IgD-negative memory B cell (primary cell): ENCODE data around the gene GUK1. TPM values are rescaled to one million over a fixed set of nuclear protein-coding genes. Genes with fewer than 3 reads are reported as not detected.
"Not testable (repeated sequence)": the region's sequence is repeated elsewhere in the genome, so short reads cannot be mapped to it uniquely, and the experiment has no call there.

Experiments used
- H3K27ac Mint-ChIP-seq, 3 donors: one replicate each; pipeline ENCODE4 v1.8.0; 2020 to 2022; ENCODE audit warnings: mild to moderate bottlenecking in 3 of 3, mixed read lengths in 3 of 3, moderate library complexity in 1 of 3
- H3K27me3 Mint-ChIP-seq: one replicate; pipeline ENCODE4 v1.8.0; 2021; ENCODE audit warnings: mixed read lengths
- H3K36me3 Mint-ChIP-seq: one replicate; pipeline ENCODE4 v1.8.0; 2020; ENCODE audit warnings: mild to moderate bottlenecking, mixed read lengths
- H3K4me1 Mint-ChIP-seq, 3 donors: one replicate each; pipeline ENCODE4 v1.8.0; 2020 to 2022; ENCODE audit warnings: mixed read lengths in 3 of 3, mild to moderate bottlenecking in 1 of 3
- H3K4me3 Mint-ChIP-seq, 4 donors: one replicate each; pipeline ENCODE4 v1.8.0; 2020 to 2022; ENCODE audit warnings: mild to moderate bottlenecking in 4 of 4, mixed read lengths in 4 of 4, moderate library complexity in 3 of 4
- H3K9me3 Mint-ChIP-seq, 3 donors: one replicate each; pipeline ENCODE4 v1.8.0; 2020 to 2021; ENCODE audit warnings: mixed read lengths in 3 of 3, mild to moderate bottlenecking in 1 of 3
- polyA plus RNA-seq: library from polyadenylated mRNA; unstranded; fragments of 300-500 nt; fragmentation: Illumina TruSeq; gene quantifications from one replicate; pipeline ENCODE4 v1.2.3, GENCODE V29; 2021

GUK1 gene
- polyA plus RNA-seq, 1 donor from 2014 or later, result 250 TPM

DNA sequence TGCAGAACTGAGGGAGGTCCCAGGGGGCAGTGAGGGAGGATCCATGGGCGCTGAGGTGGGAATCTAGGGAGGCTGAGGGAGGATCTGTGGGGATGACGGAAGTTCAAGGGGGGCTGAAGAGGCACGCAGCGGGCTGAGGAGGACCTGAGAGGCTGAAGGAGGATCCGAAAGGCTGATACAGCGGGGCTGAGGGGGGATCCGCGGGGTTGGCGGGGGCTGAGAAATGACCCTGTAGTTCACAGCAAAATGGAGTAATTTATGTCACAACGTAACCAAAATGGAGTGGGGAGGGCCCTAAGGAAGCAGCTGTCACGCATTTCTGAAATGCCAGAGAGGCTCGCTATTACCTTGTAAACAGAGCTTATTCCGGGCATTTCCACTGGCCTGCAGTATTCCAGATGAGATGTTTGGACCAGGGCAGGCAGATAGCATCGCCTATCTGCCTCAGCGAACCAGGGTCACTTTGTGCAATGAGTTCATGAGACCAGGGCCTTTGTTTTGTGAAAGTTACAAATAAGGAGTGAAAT is 30.1 kb upstream of the GUK1 start:
- peaks cover 4 to 14% (median 9%) of the 10 kb centered on the region in 3 donors for H3K4me1 Mint-ChIP-seq
- no peaks in the 10 kb centered on the region for H3K27me3 Mint-ChIP-seq
- H3K9me3 Mint-ChIP-seq, result no peaks in the 10 kb centered on the region
- peaks cover 3% of the 10 kb centered on the region for H3K36me3 Mint-ChIP-seq
- peak overlapping the region; percentile 86 to 96 (median 94) for H3K4me3 Mint-ChIP-seq
- H3K27ac Mint-ChIP-seq, result peak overlapping the region in 2 of 3 donors; percentile 86

DNA sequence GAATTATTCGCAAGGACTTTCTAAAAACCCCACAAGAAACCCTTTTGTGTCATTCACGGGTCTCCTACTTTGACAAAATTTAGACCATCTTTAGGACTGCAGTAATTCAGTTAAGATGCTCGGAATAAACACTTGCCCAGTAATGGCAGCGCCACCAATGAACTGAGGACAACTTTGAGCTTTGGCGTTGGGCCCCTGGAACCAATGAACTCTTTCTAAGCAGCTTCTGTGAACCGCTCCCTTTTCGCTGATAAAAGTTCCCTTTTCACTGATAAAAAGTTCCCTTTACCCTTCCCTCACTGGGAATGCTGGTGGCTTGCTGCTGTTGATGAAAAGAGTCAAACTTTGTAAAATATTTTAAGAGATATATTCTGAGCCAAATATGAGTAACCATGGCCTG is 29.5 kb upstream of the GUK1 start:
- Mint-ChIP-seq H3K4me3 (peak overlapping the region in 2 of 4 donors; percentile 79 to 86), H3K27ac (no peak overlapping the region)

DNA sequence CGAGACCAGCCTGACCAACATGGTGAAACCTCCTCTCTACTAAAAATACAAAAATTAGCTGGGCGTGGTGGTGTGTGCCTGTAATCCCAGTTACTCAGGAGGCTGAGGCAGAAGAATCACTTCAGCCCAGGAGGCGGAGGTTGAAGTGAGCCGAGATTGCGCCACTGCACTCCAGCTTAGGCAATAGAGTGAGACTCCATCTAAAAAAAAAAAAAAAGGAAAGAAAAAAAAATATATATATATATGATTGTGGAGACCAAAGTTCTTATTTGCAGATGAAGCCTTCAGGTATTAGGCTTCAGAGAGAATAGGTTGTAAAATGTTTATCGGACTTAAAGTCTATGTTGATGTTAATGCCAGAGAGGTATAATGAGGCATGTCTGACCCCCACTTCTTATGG is 28.8 kb upstream of the GUK1 start:
- H3K4me1 Mint-ChIP-seq, result peaks cover 4 to 14% (median 9%) of the 10 kb centered on the region in 3 donors
- H3K36me3 Mint-ChIP-seq, H3K4me3 Mint-ChIP-seq, H3K9me3 Mint-ChIP-seq, H3K27me3 Mint-ChIP-seq, H3K27ac Mint-ChIP-seq: not testable (repeated sequence)

More for the DNA sequence above, 29.5 kb upstream of the GUK1 start:
- Mint-ChIP-seq H3K9me3 (no peaks in the 10 kb centered on the region), H3K36me3 (peaks cover 3% of the 10 kb centered on the region), H3K27me3 (no peaks in the 10 kb centered on the region), H3K4me1 (peaks cover 4 to 14% (median 9%) of the 10 kb centered on the region in 3 donors)

DNA sequence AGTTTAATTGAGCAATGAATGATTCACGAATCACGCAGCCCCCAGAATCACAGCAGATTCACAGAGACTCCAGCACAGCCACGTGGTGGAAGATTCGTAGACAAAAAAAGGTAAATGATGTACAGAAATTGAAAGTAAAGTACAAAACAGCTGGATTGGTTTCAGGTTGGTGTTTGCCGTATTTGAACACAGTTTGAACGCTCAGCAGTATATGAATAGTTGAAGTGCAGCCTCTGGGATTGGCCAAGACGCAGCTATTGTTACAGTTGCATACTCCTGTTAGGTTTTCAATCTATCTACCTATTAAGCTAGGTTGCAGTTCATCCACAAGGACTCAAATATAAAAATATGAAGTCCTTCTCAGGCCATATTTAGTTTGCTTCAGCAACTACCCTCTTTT is 27.9 kb upstream of the GUK1 start:
- peak overlapping the region in 1 of 4 donors; percentile 62 for H3K4me3 Mint-ChIP-seq
- peaks cover 3% of the 10 kb centered on the region for H3K36me3 Mint-ChIP-seq
- H3K9me3 Mint-ChIP-seq, result no peaks in the 10 kb centered on the region
- no peaks in the 10 kb centered on the region for H3K27me3 Mint-ChIP-seq
- no peak overlapping the region for H3K27ac Mint-ChIP-seq
- H3K4me1 Mint-ChIP-seq, result peaks cover 4 to 14% (median 9%) of the 10 kb centered on the region in 3 donors

DNA sequence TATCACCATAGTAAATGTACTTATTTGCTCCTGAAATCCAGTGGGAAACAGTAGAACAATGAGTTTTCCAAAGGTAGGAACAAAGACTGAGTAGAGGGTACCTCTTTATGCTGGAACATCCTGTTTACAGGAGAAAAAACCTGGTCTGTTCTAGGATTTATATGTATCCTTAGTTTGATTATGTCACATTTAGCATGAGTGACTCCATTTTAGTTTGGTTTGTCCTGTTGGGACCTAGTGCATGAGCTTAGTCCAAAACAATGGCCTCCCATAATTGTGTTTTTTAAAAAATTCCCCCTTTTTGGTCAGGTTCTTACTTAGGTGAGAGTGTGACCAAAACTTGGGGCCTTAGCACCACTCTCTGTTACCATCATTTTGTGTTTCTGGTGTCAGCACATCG is 27.5 kb upstream of the GUK1 start:
- Mint-ChIP-seq H3K4me1 (peaks cover 4 to 14% (median 9%) of the 10 kb centered on the region in 3 donors), H3K27ac (peak overlapping the region in 1 of 3 donors; percentile 19)

DNA sequence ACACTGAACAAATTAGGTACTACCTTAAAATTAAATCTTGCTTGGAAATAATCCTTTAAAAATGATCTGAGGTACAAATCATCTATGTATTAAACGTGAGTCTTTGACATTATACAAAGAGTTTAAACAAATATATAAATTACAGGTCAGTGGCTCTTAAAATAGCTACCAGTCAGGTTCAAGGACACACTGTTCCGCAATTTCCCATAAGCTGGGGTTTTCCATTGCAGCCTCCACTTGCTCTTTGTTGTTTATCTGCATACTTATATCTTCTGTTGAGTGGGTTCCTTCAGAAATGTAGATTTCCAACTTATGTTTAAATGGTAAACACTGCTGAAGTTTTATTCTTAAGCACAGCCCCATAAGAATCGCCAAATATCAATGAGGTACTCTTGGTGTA is 25.3 kb upstream of the GUK1 start:
- no peak overlapping the region for H3K4me3 Mint-ChIP-seq
- no peak overlapping the region for H3K27ac Mint-ChIP-seq
- H3K9me3 Mint-ChIP-seq, result no peaks in the 10 kb centered on the region

More for the DNA sequence above, 27.5 kb upstream of the GUK1 start:
- no peaks in the 10 kb centered on the region for H3K9me3 Mint-ChIP-seq
- H3K27me3 Mint-ChIP-seq, result no peaks in the 10 kb centered on the region
- peak overlapping the region in 1 of 4 donors; percentile 62 for H3K4me3 Mint-ChIP-seq
- peaks cover 3% of the 10 kb centered on the region for H3K36me3 Mint-ChIP-seq

DNA sequence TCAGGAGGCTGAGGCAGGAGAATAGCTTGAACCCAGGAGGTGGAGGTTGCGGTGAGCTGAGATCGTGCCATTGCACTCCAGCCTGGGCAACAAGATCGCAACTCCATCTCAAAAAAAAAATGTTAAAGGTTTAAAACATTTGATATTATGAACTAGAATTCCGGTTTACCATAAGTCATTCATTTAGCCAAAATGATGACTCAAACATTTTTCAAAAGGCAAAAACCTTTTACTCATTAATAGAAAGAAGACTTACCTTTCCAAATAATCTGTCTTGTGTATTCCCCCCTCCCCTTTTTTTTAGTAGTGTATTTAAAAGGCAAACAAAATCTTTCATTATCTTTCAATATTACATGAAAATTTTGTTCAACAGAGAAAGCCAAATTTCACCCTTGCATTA is 22.7 kb upstream of the GUK1 start:
- Mint-ChIP-seq H3K9me3 (no peaks in the 10 kb centered on the region), H3K4me3 (no peak overlapping the region), H3K27me3 (no peaks in the 10 kb centered on the region), H3K4me1 (peaks cover 0 to 6% (median 4%) of the 10 kb centered on the region in 3 donors), H3K27ac (peak overlapping the region in 1 of 3 donors; percentile 40), H3K36me3 (peaks cover 4% of the 10 kb centered on the region)

More for the DNA sequence above, 25.3 kb upstream of the GUK1 start:
- Mint-ChIP-seq H3K27me3 (no peaks in the 10 kb centered on the region), H3K4me1 (peaks cover 0 to 2% (median 0%) of the 10 kb centered on the region in 3 donors), H3K36me3 (peaks cover 7% of the 10 kb centered on the region)

DNA sequence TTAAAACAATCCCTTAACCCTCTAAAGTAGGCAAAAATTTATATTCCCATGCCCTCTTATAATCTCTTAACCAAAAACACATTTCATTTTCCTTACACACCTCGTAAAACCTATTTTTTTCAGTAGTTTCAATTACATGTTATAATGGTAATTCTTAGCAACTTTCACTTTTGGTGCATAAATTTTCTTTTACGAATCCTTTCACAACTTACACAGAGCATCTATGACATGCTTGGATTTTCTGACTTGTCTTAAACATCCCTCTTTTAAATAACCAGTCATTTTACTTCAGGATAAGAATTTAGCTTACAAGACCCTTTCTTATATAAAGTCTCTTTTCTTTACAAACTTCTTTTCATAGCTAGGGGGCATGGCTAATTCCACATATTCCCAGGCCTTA is 22.0 kb upstream of the GUK1 start:
- peaks cover 4% of the 10 kb centered on the region for H3K36me3 Mint-ChIP-seq
- H3K27me3 Mint-ChIP-seq, result no peaks in the 10 kb centered on the region
- H3K4me3 Mint-ChIP-seq, result no peak overlapping the region
- H3K27ac Mint-ChIP-seq, result no peak overlapping the region
- H3K9me3 Mint-ChIP-seq, result no peaks in the 10 kb centered on the region
- peaks cover 0 to 6% (median 4%) of the 10 kb centered on the region in 3 donors for H3K4me1 Mint-ChIP-seq

DNA sequence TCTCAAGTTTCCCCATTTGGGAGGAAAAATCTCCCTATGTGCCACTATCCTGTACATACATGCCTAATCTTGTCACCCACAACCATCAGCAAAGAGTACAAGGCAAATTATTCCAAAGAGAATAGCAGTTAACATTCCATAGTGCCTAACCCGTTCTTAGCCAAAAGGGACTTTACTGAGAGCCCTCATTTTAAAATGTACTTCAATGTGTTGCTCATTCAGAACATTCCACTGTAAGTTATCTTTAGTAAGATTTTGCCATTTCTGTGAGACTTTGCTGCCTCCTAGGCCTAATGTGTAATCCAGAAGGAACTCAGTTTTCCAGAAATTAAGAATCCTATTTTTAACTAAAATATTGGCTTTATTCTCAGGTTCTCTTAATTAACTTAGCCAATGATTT is 19.7 kb upstream of the GUK1 start:
- Mint-ChIP-seq H3K4me3 (no peak overlapping the region), H3K27ac (peak overlapping the region in 1 of 3 donors; percentile 58), H3K9me3 (no peaks in the 10 kb centered on the region), H3K27me3 (no peaks in the 10 kb centered on the region), H3K4me1 (peaks cover 0 to 9% (median 4%) of the 10 kb centered on the region in 3 donors), H3K36me3 (peaks cover 4% of the 10 kb centered on the region)

DNA sequence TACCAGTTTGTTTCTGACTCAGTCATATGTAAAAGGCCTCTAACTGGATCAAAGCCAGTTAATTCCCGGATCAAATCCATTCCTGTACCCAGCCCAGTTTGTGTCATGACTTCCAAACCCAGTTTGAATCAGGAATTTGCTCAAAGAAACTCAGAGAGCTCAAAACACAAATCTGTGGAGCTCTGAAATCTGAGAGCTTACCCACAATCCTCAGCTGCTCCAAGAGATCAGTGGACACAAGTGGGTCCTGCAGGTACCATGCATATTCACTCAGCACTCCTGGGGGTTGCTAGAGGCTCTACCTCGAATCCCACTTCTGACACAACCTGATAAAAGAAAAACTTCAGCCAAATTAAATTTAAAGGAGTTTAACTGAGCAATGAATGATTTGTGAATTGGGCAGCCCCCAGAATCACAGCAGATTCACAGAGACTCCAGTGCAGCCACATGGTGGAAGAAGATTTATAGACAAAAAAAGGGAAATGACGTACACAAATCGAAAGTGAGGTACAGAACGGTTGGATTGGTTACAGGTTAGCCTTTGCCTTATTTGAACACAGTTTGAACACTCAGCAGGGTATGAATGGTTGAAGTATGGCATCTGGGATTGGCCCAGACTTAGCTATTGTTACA is 19.1 kb upstream of the GUK1 start:
- no peak overlapping the region for H3K27ac Mint-ChIP-seq
- H3K27me3 Mint-ChIP-seq, result no peaks in the 10 kb centered on the region
- H3K4me1 Mint-ChIP-seq, result peaks cover 0 to 10% (median 4%) of the 10 kb centered on the region in 3 donors
- H3K4me3 Mint-ChIP-seq, result peak overlapping the region in 2 of 4 donors; percentile 6 to 24
- peaks cover 4% of the 10 kb centered on the region for H3K36me3 Mint-ChIP-seq
- no peaks in the 10 kb centered on the region for H3K9me3 Mint-ChIP-seq

DNA sequence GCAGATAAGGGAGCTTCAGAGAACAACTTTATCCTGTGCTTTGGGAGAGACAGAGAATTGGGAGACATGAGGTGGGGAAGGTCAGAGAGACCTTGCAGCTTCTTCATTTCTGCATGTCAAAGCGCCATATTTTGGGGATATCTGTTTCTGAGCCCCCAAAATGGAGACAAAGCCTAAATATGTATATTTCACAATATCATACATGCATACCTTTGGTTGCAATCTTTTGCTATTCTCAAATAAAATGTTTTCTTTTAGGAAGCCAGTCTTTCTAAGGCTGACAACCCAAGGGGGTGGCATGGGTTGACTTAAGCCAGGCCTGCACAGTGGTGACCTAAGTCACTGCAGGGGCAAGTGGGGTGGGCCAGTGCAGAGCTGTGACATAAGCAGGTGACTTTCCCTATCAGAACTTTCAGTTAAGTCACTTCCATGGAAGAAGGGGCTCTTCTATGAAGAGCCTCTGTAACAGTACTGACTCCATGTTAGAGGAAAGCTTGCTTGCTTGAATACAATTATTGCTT is 17.1 kb upstream of the GUK1 start:
- Mint-ChIP-seq H3K27ac (no peak overlapping the region), H3K4me1 (peaks cover 0 to 10% (median 4%) of the 10 kb centered on the region in 3 donors), H3K9me3 (no peaks in the 10 kb centered on the region), H3K4me3 (no peak overlapping the region), H3K36me3 (peaks cover 3% of the 10 kb centered on the region), H3K27me3 (no peaks in the 10 kb centered on the region)

DNA sequence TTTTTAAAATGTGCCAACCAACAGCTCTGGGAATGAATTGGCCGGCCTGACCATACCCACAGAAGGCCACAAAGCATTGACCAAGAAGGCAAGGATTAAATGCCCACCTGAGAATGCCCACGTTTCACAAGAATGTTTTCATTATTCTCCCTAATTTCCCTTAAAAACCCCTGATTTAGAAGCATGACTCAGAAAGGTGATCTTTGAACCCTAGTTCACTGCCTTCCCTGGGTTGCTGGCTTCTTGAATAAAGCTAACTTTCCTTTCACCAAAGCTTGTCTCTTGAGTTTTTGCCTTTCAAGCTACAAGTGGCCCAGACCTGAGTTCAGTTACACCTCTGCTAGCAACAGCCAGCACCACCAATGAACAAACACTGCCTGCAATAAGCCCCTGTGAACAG is 16.6 kb upstream of the GUK1 start:
- H3K9me3 Mint-ChIP-seq, result no peaks in the 10 kb centered on the region
- no peaks in the 10 kb centered on the region for H3K27me3 Mint-ChIP-seq
- H3K4me1 Mint-ChIP-seq, result peaks cover 0 to 10% (median 4%) of the 10 kb centered on the region in 3 donors
- H3K27ac Mint-ChIP-seq, result no peak overlapping the region
- no peak overlapping the region for H3K4me3 Mint-ChIP-seq
- peaks cover 1% of the 10 kb centered on the region for H3K36me3 Mint-ChIP-seq

DNA sequence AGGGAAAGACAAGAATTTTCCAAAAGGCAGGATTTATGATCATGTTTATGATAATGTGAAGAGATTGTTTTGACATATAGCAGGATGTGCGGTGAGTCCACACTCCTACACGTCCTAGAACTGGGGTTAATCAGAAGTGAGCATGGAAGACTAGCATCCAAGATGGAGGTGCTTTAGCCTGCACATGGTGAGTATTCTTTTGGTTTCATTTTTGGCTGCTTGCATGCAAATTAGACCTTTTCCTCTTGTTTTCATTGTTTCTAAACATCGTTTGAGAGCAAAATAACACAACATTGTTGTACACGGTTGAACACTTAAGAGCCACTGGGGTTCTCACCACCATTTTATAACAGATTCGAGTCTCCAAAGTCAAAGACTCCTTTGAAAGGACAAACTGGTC is 14.9 kb upstream of the GUK1 start:
- Mint-ChIP-seq H3K27ac (no peak overlapping the region), H3K9me3 (no peaks in the 10 kb centered on the region)

DNA sequence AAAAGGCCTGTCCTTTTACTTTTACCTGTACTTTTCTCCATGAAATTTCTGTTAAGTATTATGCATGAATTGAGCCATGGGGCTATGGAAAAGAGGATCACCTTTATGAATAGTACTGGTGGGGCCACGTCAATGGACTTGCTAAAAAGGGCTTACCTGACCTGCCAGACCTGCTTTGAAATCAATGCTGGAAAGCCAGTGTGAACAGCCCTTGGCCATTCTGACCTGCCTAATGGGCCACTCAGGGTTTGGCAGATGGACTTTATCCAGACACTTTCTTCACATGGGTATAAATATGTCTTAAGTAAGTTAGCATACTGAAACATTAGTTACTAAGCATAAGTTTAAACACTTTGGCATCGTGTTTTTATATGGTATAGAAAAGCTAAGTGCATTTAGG is 8.3 kb upstream of the GUK1 start:
- peak overlapping the region in 1 of 4 donors; percentile 58 for H3K4me3 Mint-ChIP-seq
- no peaks in the 10 kb centered on the region for H3K36me3 Mint-ChIP-seq
- no peak overlapping the region for H3K27ac Mint-ChIP-seq
- H3K9me3 Mint-ChIP-seq, result no peaks in the 10 kb centered on the region
- H3K4me1 Mint-ChIP-seq, result peaks cover 3 to 6% (median 5%) of the 10 kb centered on the region in 3 donors
- H3K27me3 Mint-ChIP-seq, result peaks cover 7% of the 10 kb centered on the region

More for the DNA sequence above, 14.9 kb upstream of the GUK1 start:
- H3K4me3 Mint-ChIP-seq, result no peak overlapping the region
- H3K36me3 Mint-ChIP-seq, result no peaks in the 10 kb centered on the region
- peaks cover 0 to 10% (median 4%) of the 10 kb centered on the region in 3 donors for H3K4me1 Mint-ChIP-seq
- H3K27me3 Mint-ChIP-seq, result peaks cover under 1% of the 10 kb centered on the region

DNA sequence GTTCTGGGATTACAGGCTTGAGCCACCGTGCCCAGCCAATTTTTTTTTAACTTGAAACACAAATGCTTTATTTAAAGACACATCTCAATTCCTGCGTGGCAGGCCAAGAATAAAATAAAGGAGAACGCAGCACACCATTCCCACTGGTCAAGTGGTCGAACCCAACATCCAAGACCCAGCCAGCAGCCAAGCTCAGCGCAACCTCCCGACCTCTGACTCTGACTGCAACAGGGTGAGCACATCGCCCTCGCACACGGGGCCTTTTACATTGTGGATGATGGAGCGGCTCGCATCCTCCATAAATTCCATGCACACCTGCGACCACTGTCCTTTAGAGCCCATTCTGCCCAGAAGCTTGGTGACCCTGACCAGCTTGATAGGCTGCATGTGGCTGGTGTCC is 5.5 kb upstream of the GUK1 start:
- Mint-ChIP-seq H3K4me3 (peak overlapping the region in 1 of 4 donors; percentile 52), H3K27ac (no peak overlapping the region), H3K36me3 (no peaks in the 10 kb centered on the region), H3K4me1 (peaks cover 11 to 18% (median 16%) of the 10 kb centered on the region in 3 donors), H3K27me3 (peaks cover 7% of the 10 kb centered on the region), H3K9me3 (no peaks in the 10 kb centered on the region)
